SIG-M5 (cell line): ENCODE measurements around the gene AGBL2.
A peak's percentile ranks its signal among the peaks of the same experiment; 100 is the strongest.

Source experiments
- DNase-seq: peaks from one replicate; lab custom pipeline; 2025; lab: John Stamatoyannopoulos, UW

Gene AGBL2

GRCh38 chr11:47631473-47631872 is 83.7 kb downstream of the AGBL2 start:
- DNase-seq, result no peak

- DNase-seq, result no peak
Measured at GRCh38 chr11:47628026-47628425, 87.1 kb downstream of the AGBL2 start.

DNA sequence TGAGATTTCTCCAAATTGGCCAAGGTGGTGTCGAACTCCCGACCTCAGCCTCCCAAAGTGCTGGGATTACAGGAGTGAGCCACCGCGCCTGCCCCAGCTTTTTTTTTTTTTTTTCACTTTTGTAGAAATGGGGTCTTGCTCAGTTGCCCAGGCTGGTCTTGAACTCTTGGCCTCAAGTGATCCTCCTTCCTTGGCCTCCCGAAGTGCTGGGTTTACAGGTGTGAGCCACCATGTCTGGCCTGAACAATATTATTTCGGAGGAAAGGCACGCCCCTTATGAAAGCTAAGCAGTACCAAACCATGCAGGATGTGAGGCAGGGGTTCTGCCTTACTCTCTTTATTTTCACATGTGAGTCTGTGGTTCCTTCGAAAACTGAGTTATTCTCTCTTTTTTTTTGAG is 88.9 kb downstream of the AGBL2 start:
- DNase-seq, result no peak

DNA sequence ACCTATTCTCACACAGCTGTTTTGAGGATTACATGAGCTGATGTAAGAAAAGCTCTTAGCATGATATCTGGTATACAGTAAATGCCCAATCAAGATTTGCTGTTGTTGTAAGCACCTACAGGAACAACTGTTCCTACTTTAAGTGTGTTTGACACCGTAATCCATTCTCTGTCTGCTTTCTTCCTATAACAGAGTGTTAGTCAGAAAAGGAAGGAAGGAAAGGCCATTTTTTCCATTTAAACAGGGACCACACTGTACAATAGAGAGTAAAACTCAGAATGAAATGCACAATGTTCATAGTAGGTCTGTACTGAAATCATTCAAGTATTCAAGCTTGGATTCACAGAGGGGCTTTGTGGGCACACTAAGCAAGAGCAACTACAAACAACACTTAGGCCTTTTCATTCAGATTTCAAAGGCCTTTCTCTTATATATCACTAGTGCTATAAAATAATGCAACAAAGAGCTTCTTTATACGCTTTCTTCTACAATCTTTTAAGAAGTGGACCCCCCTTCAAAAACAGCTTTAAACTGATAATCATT is 94.3 kb downstream of the AGBL2 start:
- no peak for DNase-seq

GRCh38 chr11:47617417-47617809 is 97.8 kb downstream of the AGBL2 start:
- DNase-seq, result no peak

- no peak for DNase-seq
Measured at GRCh38 chr11:47616726-47617416, 98.3 kb downstream of the AGBL2 start.

DNA sequence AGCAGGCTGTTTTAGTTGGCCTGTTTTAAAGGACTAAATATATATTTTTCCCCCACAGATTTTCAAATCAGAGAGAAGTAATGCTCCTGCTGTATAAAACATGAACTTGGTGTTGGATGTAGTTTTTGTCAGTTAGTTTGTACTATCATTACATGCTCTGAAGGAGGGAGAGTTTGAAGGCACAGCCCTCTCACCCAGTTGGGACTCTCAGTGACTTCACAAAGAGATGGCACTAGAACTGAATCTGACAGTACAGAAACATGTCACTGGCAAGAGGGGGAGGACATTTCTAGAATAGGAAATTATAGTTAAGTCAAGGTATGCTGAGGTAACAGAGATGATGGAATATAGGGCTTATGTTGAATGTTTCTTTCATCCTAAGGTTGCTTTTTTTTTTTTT is 99.9 kb downstream of the AGBL2 start:
- DNase-seq, result no peak

- DNase-seq, result peak; percentile 21
Measured at GRCh38 chr11:47611348-47611794, 103.8 kb downstream of the AGBL2 start.

DNA sequence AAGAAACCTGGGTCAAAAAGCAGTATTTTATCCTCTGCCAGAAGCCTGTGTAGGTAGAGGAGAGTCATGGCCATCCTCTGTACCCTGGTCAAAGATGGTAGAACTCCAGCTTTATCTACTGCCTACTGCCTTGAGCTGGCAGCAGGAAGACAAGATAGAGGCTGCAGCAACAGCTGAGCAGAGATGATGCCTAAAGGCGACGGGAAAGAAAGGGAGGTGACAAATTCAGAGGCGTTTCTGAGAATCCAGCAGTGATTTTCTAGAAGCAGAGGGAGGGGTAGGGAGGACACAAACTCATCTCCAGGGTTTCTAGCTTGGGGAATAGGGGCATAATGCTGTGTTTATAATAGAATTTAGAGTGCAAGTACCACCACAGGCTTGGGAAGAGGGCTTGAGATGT is 105.5 kb downstream of the AGBL2 start:
- no peak for DNase-seq
